SH-SY5Y (cell line): ENCODE measurements around the gene PRR20G.

Experiments
- GATA2 ChIP-seq: IDR thresholded peaks from 2 replicates; pipeline ENCODE4 v1.6.1; 2011; ENCODE audit warnings: mild to moderate bottlenecking, low read depth, low read length
- GATA3 ChIP-seq: IDR thresholded peaks from 2 replicates; pipeline ENCODE4 v1.6.1; 2011; ENCODE audit warnings: low read depth, mild to moderate bottlenecking, low read length, moderate library complexity

Gene PRR20G

DNA sequence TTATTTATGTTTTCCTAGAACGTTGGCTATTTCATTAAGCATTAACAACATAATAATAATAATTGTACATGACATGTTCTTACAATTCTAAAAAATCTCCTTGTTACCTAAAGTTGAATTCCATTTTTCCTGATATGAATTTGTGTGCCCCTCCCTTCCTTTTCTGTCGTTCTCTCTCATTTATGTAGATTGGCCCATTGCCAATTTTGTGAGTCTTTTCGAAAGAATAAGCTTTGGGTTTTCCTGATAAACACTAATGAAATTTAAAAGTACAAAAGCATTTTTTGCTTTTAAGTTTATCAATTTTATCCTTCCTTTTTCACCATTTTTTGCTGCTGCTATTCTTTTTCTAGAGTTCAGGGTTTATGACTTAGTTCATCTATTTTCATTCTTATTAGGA lies 50.0 kb downstream of the PRR20G start:
- TF ChIP-seq GATA3 (no peak), GATA2 (no peak)

DNA sequence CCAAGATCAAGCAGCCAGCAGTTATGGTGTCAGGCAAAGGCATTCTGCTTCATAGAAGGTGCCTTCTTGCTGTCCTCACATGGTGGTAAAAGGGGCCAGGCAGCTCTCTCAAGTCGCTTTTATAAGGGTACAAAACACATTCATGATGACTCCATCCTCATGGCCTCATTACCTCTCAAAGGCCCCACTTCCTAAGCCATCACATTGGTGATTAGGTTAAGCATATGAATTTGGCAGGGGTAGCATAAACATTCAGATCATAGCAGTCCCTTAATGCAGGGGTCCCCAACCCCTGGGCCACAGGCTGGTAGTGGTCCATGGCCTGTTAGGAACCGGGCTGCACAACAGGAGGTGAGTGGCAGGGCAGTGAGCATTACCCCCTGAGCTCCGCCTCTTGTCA lies 52.1 kb downstream of the PRR20G start:
- TF ChIP-seq GATA3 (no peak), GATA2 (no peak)

DNA sequence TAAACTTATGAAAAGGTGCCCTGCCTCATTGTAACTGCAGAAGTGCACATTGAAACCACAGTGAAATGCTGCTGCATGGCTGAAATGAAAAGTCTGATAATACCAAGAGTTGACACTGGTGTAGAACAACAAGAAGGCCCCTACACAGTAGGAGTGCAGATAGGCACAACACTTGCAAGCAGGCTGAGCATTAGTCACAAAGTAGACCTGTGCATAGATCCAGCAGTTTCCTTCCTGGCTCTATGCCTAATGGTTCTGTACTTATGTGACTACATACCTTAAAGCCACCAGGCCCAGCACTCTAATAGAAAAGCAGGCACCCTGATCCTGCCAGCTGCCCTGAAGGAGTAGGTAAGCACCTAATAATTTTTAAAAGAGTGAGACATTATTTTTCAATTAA lies 53.1 kb downstream of the PRR20G start:
- TF ChIP-seq GATA3 = no peak
